ENCODE measurements around the gene IL36B.
A peak's percentile ranks its signal among the peaks of the same experiment; 100 is the strongest.

IL36B gene

DNA sequence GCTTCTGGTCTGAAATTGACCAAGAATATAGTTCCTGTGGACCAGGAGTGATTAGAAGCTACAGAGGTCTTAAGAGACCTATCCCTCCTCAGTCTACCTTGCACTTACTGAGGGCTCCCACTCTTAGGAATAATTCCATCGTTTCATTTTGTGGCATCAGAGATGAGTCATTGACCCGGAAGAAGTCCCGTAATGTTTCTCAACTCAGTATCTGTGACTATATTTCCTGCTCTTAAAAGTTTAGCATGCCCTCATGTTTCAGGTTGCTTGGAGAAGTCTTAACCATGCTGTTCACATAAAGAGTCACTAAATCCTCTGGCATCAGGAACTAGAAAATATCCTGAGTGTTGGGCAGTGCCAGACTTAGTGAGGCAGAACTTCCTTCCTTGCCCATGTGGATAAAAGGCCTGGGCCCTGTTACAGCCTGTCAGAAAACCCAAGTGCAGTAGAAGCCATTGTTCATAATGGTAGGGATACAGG lies 47.6 kb downstream of the IL36B start, which contains the start of gene IL36A:
TSS of gene IL36A (plus strand) at position 430 of the 480 bp plus-strand sequence. CDS start 413 bp downstream, outside the sequence.
- no peak for DNase-seq

DNA sequence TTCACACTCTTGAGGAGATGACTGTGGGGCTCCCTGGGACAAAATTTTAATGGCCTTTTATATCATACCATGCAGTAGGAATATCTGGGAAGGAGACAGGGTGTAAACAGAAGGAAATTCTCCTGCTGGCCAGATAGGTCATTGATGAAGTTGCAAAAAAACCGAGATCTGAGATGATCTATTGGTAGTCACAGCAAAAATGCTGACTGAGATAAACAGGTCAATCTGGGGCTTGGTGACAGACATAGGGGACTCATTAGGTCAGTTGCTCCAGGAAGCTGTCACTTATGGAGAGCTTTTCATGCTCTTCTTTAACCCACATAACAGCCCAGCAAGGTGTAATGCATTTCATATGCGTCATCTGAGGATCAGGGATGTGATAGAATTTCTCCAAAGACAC lies 50.0 kb downstream of the IL36B start:
- DNase-seq, result no peak

DNA sequence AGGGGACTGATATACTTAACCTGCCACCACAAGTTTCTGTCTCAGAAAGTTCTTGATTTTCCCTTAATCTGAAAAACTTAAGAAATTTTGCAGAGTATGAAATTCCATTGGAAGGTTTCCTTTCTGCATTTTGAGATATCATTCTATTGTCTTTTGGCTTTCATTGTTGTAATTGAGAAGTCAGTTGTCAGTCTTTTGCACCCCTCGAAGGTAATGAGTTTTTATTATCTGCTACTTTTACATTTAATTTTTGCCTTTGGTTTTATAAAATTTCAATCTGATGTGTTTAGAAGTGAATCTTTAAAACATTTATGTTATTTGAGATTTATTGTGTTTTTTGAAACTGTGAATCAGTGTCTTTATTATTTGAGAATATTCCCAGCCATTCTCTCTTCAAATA lies 52.2 kb downstream of the IL36B start:
- no peak for DNase-seq

DNA sequence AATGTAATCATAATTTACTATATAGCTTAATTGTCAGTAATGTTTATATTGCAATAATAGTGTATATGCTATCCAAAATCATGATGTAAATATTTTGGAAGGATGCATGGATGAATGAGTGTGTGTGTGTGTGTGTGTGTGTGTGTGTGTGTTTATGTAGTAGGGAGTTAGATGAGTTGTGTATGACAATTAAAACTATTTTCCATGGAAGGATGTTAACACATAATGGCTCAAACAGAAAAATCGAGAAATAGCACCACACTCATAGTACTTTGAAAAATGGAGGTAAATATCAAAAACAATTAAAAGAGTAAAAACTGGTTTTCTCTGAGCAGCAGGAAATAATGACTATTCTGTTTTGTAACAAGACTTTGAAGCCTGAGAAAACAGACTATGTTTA lies 55.5 kb downstream of the IL36B start:
- no peak for DNase-seq

DNA sequence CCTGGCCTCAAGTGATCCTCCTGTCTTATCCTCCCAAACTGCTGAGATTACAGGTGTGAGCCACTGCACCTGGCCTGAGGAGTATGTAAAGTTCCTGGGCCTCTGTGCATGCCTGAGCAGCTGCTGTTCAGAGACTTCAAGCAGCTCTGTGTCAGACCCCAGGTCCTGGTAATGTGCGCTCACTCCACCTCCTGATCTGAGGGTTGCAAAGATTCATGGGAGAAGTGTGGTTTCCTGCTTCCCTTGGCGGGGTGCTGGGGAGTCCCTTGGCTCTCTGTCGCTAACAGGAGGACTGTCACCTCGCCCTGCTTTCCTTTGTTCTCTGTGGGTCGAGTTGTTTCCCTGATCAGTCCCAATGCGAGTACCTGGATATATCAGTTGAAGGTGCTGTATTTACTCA lies 56.0 kb downstream of the IL36B start:
- peak; percentile 84 for DNase-seq

DNA sequence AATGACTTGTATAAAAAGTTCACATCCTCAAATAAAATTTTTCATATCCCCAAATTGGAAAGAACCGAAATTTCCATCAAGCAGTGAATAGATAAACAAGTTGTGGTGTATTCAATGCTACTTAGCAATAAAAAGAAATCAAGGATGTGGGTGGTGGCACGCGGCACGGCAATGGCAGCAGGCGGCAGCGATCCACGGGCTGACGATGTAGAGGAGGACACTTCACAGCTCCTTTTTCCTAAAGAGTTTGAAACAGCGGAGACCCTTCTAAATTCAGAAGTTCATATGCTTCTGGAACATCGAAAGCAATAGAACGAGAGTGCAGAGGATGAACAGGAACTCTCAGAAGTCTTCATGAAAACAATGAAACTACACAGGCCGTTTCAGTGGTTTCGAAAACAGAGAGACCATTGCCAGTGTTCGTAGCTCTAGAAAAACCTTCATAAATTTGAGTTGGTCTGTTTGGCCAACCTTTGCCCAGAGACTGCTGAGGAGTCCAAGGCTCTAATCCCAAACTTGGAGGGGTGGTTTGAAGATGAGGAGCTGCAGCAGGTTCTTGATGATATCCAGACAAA lies 57.2 kb downstream of the IL36B start:
- DNase-seq, result peak; percentile 65

DNA sequence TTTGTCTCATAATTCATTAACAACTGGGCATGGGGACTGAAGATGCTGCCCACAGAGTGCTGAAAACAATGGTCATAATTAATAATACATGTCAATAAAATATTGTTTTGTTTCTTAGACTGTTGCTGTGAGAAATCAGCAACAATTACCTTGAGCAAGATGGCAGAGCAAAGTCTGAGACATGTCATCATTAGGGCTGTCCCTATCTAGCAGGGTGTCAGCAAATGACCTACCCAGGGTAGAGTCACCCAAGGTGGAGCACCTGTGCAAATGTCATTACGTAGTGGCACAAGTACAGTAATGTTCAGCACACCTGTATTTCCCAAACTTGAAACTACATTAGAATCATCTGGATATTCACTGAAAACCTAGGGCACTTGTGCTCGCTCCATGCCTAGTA lies 58.0 kb downstream of the IL36B start:
- DNase-seq, result no peak

DNA sequence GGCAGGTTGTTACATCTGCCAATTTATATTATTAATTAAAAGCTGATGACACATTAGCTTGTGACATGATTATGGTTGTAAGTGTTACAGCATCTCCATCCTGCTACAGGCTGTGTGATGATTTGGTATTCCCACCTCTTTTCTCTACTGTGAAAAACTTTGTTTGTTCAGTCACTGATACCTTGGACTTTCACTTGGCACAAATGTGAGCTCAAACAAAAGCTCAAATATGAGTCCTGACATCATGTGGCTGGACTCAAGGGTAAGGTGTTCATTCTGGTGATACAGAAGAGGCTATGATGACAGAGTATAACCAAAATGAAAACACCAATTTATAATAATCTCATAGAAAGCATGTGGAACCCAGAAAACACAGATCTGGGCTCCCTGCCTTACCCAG lies 58.8 kb downstream of the IL36B start:
- DNase-seq, result no peak

DNA sequence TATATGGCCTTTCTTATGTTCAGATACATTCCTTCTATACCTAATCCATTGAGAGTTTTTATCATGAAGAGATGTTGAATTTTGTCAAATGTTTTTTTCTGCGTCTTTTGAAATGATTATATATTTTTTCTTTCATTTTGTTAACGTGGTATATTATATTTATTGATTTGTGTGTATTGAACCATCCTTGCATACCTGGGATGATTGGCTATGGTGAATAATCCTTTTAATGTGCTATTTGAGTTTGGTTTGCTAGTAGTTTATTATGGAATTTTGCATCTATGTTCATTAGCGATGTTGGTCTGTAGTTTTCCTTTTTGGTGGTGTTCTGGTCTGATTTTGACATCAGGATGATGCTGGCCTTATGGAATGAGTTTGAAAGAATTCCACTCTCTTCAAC lies 63.1 kb downstream of the IL36B start:
- DNase-seq, result no peak

DNA sequence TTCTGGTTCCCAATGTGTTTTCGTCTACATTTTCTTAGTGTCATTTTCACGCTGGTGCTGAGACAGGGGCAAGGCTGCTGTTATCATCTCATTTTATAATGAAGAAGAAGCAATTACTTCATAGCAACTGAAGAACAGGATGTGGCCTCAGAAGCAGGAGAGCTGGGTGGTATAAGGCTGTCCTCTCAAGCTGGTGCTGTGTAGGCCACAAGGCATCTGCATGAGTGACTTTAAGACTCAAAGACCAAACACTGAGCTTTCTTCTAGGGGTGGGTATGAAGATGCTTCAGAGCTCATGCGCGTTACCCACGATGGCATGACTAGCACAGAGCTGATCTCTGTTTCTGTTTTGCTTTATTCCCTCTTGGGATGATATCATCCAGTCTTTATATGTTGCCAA lies 67.6 kb downstream of the IL36B start:
- DNase-seq, result peak; percentile 60

DNA sequence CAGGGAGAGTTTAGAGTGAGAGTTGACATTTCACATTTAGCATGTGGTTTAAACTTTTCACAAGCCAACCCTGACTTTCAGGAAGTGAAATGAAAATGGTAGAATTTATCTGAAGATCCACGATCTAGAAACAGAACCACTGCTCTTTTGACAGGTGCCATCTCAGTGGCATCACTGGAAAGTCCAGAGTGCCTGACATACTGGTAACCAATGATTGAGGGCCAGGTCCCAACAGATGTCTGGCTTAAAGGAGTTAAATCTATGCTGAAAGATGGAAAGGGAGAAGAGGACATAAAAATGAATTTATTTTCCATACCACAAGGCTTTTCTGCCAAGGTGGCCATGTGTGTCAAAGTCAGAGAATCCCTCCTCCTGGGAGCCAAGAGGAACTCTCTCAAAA lies 72.1 kb downstream of the IL36B start:
- DNase-seq, result no peak

DNA sequence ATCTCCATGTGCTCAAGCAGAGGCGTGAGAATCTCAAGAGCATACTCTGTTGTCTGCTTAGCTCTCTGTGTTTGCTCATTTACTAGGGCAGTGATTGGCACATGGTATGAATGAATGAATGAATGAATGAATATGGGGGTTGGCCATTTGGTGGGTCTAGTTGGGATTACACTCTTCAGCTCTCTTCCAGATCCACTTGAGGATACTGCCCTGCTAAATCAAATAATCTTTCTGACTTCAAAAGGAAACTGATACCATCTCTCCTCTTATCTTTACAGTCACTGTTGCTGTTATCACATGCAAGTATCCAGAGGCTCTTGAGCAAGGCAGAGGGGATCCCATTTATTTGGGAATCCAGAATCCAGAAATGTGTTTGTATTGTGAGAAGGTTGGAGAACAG lies 72.9 kb downstream of the IL36B start:
- DNase-seq, result no peak

DNA sequence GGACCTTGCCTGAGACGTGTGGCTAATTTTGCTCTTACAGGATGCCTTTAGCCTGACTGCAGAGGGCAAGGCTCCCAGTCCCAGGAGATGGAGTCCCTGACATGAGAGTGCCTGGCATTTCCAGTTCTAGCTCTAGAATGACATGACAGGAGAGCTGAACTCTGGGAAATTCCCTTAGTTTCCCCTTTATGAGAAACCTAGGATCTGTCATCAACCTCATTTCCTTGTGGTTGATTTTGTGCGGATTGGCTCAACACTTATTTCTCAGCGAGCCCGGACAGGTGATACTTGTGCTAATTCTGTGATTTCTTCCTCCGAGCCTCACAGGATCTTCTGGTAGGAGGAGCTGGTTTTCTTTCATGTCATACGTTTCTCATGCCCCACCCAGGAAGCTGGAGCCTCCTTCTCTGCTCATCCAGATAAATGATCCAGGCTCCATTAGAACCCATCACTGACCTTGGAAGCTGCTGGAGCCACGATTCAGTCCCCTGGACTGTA lies 75.1 kb downstream of the IL36B start, which contains the start of gene IL36G:
TSS of gene IL36G (plus strand) at position 448 of the 498 bp plus-strand sequence. CDS start 633 bp downstream, outside the sequence.
- DNase-seq, result no peak
